ENCODE data around the gene ZNF76. TPM values are rescaled to one million over a fixed set of nuclear protein-coding genes. Genes with fewer than 3 reads are reported as not detected.

Gene ZNF76
- total and polyA plus RNA-seq, 2 donors (not counting 3 experiments of a cell fraction or from before 2014, with no cell fraction given) = 27.9 to 34.6 TPM

DNA sequence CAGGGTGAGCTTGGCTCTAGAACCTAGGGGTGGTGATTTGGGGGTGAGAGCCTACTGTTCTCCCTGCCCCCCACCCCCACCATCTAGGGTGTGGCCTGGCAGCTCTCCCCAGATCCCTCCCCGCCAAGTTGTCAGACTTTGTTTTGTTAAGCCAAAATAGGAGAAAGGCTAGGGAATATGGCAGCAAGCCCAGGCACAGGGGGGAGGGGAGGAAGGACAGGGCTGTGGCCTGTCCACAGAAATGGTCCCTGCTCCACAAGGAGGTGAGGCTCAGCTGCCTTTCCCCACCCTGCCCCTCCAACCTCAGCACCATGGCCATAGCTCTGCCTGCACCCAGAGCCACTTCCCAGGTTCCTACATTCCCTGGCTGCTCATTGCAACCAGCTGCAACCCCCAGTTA, 28.6 kb upstream of the ZNF76 start:
- no peaks in the 10 kb centered on the region for H4K20me1 ChIP-seq (replicated peaks; ENCODE audit: control insufficient read depth, extremely low read depth, insufficient read depth, low read length)
- no peak overlapping the region for H2AFZ ChIP-seq (ENCODE audit: low read depth, low read length)
- DNase-seq (ENCODE audit: low read depth, low spot score) (no peak), FAIRE-seq (no peak)
- H3K4me2 ChIP-seq (ENCODE audit: insufficient read depth, low read length) = no peak overlapping the region
- BruUV-seq (replicated peaks) = no TSS peak
- ChIA-PET CTCF (interaction anchor here (1.3 to 5.1 kb wide), 6 partner anchors 9 to 28 kb away, joined by 3 to 48 read pairs (median 5); partner anchors contain the start of gene ZNF76), POLR2A (interaction anchor here (1.0 kb wide), 1 partner anchor 12 kb away, joined by 3 read pairs; no protein-coding TSS in a partner anchor)
- TF ChIP-seq POLR2A (IDR thresholded peaks at IDR 0.05; ENCODE audit: low read depth, low read length) (no peak), GATA2 (IDR thresholded peaks at IDR 0.05; ENCODE audit: insufficient read depth, insufficient read length, low read depth, low read length) (no peak), JUN (IDR thresholded peaks at IDR 0.05; ENCODE audit: borderline replicate concordance, insufficient read depth, insufficient read length, low read depth) (no peak), MYC (IDR thresholded peaks at IDR 0.05; ENCODE audit: low read depth, low read length) (no peak), POLR2AphosphoS5 (IDR thresholded peaks at IDR 0.05; ENCODE audit: insufficient read depth, low read depth, low read length) (no peak), FOS (IDR thresholded peaks at IDR 0.05; ENCODE audit: borderline replicate concordance, insufficient read depth, low read length) (no peak), EZH2 (IDR thresholded peaks at IDR 0.05; ENCODE audit: borderline replicate concordance, low read depth, low read length, severe bottlenecking) (no peak)
- TF ChIP-seq, protein P1, sequence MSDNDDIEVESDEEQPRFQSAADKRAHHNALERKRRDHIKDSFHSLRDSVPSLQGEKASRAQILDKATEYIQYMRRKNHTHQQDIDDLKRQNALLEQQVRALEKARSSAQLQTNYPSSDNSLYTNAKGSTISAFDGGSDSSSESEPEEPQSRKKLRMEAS (IDR thresholded peaks at IDR 0.05; ENCODE audit: insufficient read depth, insufficient read length) = no peak
- TF ChIP-seq, protein P2, sequence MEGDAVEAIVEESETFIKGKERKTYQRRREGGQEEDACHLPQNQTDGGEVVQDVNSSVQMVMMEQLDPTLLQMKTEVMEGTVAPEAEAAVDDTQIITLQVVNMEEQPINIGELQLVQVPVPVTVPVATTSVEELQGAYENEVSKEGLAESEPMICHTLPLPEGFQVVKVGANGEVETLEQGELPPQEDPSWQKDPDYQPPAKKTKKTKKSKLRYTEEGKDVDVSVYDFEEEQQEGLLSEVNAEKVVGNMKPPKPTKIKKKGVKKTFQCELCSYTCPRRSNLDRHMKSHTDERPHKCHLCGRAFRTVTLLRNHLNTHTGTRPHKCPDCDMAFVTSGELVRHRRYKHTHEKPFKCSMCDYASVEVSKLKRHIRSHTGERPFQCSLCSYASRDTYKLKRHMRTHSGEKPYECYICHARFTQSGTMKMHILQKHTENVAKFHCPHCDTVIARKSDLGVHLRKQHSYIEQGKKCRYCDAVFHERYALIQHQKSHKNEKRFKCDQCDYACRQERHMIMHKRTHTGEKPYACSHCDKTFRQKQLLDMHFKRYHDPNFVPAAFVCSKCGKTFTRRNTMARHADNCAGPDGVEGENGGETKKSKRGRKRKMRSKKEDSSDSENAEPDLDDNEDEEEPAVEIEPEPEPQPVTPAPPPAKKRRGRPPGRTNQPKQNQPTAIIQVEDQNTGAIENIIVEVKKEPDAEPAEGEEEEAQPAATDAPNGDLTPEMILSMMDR (IDR thresholded peaks at IDR 0.05; ENCODE audit: extremely low read depth in 1 of 2, insufficient read depth in 1 of 2, low read depth in 1 of 2, low read length in 2 of 2) = no peak
- H3K9ac ChIP-seq (replicated peaks; ENCODE audit: extremely low read depth, insufficient read depth, low read length) = no peak overlapping the region
- intact Hi-C loops (cut with micrococcal nuclease) (no loop called here), dilution Hi-C loops (cut with MboI; ENCODE audit: extremely low pct_ligation_motif_present, low sequenced_read_pairs) (no loop called here)
- no peaks in the 10 kb centered on the region for H3K36me3 ChIP-seq (ENCODE audit: control insufficient read depth in 2 of 2, extremely low read depth in 1 of 2, insufficient read depth in 2 of 2, low read length in 2 of 2)
- no peak overlapping the region for H3K27ac ChIP-seq (ENCODE audit: insufficient read depth, low read depth, low read length)
- no peaks in the 10 kb centered on the region for H3K9me1 ChIP-seq (replicated peaks; ENCODE audit: control insufficient read depth, extremely low read depth, insufficient read depth, low read length)
- no peaks in the 10 kb centered on the region for H3K9me3 ChIP-seq (replicated peaks; ENCODE audit: control insufficient read depth, insufficient read depth, low read length)
- no peaks in the 10 kb centered on the region for H3K4me1 ChIP-seq (ENCODE audit: control insufficient read depth, extremely low read depth, insufficient read depth, low read length)
- no peak overlapping the region for H3K4me3 ChIP-seq (replicated peaks in 1 of 3; ENCODE audit: insufficient read depth in 1 of 3, low read depth in 1 of 3, low read length in 3 of 3)
- no peaks in the 10 kb centered on the region for H3K79me2 ChIP-seq (ENCODE audit: control insufficient read depth, insufficient read depth, low read length)
- no peaks in the 10 kb centered on the region for H3K27me3 ChIP-seq (ENCODE audit: control insufficient read depth in 2 of 2, insufficient read depth in 2 of 2, low read length in 2 of 2)
